NCI-H2227 treated with DMSO at 0.1 percent for 48 hours (cell line): ENCODE data around the gene MYH7.
"Not testable (repeated sequence)": the region's sequence is repeated elsewhere in the genome, so short reads cannot be mapped to it uniquely, and the experiment has no call there.

Experiments used
- DNase-seq: peaks from one replicate; lab custom pipeline; 2025; lab: John Stamatoyannopoulos, UW

MYH7 gene

DNA sequence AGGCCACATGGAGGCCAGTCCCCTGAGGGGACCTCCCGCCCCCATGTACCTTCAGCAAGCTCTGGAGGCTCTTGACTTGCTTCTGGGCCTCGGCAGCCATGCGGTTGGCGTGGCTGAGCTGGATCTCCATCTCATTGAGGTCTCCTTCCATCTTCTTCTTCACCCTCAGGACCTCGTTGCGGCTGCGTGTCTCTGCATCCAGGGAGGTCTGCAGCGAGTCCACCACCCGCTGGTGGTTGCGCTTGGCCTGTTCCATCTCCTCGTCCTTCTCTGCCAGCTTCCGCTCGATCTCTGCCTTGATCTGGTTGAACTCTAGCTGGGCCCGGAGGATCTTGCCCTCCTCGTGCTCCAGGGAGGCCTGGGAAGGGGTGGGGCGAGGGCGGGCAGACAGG is 49.2 kb downstream of the MYH7 start:
- DNase-seq: not testable (repeated sequence)

DNA sequence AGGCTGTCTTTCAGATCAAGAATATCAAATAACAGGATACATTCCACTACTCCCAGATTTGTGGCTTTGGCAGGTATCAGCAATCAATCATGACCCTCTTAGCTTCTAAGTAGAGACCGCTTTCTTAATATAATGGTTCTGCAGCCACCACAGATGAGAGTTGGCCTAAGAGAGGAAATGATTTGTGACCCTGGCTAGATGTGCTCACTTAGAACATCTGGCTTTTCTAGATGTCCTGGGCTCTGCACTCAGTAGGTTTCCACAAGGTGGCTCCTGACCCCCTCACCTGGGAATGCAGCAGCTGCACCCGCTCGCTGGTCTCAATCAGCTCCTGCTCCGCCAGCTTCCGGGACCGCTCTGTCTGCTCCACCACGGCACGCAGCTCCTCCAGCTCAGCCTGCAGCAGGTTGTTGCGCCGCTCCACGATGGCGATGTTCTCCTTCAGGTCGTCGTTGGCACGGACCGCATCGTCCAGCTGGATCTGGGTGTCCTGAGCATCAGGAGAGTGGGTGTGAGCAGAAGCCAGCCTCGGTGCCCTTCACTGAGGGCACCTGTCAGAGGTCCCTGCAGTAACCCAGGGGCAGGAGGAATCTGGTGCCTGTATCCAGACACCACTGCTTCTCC is 49.7 kb downstream of the MYH7 start:
- no peak for DNase-seq

DNA sequence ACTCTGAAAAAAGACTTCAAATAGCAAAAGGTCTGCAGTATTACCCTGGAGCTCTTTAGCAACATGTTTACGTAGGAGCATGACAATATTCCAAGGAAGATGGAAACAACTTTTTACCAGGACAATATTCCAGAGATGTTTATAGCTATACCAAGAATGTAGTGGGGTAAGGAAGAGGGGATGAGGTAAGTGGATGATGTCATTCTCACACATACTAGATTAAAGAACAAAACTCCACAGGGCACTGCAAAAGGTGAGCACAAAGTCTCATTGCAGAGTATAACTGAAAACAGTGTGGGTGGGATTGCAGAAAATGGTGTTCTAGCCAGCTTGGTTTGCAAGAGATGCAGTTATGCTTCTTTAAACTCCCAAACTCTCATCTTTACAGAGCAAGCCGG is 50.2 kb downstream of the MYH7 start:
- no peak for DNase-seq

DNA sequence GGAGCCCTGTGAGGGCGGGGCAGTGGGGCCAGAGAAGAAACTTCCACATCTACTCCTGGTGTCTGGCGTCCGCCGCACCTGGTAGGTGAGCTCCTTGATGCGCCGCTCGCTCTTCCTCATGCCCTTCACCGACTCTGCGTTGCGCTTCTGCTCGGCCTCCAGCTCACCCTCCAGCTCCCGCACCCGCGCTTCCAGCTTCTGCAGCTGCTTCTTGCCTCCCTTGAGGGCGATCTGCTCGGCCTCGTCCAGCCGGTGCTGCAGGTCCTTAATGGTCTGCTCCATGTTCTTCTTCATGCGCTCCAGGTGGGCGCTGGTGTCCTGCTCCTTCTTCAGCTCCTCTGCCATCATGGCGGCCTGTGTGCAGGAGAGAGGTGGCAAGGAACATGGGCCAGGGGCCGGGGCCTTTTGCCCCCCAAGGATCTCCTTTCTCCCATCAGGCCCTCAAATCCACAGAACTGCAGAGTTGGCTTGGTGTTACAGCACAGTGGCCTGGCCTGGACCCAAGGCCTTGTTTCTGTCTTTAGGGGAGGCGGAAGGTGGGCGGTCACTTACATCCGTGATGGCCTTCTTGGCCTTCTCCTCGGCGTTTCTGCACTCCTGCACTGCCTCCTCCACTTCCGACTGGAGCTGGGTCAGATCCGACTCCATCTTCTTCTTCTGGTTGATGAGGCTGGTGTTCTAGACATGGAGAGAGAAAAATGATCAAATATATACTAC is 50.9 kb downstream of the MYH7 start:
- no peak for DNase-seq

DNA sequence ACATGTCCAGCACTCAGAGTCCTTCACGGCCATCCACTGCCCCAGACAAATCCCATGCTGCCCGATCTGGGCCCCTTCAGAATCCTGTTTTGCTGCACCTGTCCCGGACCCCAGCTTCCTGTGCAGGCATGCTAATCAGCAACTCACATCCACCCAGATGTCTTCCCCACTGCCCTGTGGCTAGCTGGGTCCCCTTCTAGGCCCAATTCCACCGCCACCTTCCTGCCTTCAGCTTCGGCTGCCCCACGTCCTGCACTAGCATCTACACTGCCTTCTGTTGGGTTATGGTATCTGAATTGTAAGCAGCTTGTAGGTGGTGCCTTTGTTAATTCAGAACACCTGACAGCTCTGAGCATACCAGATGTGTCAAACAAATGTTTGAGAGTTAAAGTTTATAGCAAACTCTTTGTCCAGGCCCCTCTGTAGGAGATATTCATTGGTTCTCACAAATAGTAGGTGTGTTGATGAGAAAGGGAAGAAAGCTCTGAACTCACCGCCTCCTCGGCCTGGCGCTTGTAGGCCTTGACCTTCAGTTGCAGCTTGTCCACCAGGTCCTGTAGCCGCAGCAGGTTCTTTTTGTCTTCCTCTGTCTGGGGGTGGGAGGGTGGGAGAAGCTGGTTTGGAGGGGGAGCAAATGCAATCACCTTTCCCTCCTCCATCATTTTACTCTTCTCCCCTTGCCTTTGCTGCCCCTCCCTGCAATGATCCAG is 52.6 kb downstream of the MYH7 start:
- DNase-seq: no peak

DNA sequence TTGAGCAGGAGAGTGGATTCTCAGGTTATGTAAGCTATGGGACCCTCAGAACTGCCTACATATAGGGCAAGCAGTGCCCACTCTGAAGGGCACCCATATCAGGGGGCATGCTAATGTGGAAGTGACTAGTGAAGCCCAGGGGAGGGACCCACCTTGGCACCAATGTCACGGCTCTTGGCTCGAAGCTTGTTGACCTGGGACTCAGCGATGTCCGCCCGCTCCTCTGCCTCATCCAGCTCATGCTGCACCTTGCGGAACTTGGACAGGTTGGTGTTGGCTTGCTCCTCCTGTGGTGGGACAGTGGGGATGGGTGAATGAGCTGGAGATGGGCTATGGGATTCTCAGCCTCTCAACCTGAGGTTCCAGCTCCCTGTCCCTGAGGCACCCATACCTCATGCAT is 53.2 kb downstream of the MYH7 start:
- no peak for DNase-seq

DNA sequence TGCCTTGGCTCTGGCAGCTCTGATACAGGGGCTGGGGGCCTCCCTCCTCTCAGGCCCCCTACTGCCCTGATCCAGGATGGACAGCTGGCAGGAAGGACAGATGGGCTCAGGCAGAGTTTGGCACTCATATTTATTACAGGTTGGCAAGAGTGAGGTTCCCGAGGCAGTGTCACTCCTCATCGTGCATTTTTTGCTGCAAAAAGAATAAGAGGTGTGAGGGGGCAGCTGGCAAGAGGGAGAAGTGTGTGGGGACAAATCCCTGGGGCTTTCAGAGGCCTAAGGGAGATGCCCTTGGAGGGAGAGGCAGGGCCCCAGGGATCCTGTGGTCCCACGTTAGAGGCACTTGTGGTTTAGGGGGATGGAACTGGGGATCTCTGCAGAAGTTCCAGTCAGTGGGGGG is 53.6 kb downstream of the MYH7 start:
- no peak for DNase-seq

DNA sequence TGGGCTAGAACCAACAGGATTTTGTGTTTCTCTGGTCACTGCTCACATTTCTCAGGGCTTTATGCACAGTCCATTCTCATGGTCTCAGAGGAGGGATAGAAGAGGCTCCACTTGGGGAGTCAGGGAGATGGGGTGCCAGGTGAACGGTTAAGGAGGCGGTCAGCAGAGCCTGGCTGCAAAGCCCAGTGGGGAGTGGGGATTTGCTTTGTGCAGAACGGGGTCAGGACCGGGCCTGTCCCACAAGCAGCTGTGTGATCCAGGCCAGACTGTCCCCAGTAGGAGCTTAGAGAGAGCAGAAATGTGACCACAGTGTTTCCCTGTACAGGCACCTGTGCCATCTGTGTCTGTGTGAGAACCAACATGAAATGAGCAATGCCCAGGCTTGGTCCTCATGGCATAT is 54.5 kb downstream of the MYH7 start:
- DNase-seq: no peak

DNA sequence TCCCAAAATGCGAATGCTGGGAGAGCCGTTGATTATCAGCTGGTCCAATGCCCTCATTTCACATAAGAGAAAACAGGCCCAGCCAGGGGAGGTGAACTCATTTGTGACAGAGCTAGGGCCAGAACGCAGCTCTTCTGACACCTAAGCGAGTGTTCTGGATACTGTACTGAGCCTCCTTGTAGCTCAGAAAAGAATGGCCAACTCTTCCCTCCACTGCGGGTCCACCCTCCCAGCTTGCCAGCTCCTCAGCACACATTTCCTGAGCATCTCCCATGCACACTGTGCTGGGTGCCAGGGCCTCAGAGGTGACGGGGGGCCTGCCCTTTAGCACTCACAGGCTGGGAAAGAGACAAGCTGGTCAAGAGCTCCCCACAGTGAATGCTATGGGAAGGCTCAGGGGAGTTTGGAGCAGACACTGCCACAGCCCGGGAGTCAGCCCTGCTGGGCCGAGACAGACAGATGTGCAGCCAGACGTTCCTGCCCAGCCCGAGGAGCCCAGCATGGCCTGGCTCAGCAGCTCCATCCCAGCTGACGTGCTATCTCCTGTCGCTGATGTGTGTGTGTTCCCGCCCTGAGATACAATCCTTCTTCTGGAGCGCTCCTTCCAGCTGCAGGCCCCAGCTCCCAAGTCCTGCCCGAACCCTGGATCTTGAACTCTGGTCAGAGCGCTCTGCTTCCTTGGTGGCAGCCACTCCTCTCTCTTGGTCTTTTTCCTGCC is 55.1 kb downstream of the MYH7 start:
- DNase-seq: no peak

DNA sequence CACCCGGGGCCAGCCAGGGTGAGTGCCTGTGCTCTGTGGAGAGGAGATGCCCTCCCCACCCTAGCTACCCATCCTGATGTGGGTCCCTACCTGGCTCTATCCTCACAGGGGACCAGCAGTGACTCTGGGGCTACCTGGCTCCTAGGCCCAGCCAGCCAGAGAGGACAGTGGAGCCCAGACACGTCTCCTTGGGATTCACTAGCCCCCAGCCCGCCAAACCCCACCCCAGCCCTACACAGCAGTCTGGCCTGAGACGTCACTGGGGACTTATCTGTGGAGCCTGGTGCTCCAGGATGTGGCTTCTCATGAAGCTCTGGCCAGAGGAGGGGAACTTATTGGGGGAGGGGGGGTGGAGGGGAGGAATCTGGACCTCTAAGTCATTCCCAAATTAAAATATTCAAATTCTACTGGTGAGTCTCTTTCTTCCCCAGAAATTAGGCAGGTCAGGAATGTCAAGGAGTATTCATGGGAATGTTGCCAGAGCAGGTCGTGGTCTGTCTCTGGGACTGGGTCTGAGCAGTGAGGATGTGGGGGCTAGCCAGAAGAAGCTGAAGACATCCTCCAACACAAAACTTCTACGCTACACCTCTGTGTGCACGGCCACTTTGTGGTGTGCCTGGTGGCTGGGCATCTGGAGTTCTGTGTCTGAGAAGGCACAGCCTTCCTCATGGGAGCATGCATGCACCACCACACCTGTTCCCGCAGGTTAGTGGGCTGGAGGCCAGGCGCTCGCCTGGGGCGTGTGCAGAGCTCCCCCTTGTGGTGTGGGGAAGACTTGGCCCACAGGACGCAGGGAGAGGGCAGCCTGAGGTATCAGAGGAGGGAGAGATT is 55.9 kb downstream of the MYH7 start:
- no peak for DNase-seq

DNA sequence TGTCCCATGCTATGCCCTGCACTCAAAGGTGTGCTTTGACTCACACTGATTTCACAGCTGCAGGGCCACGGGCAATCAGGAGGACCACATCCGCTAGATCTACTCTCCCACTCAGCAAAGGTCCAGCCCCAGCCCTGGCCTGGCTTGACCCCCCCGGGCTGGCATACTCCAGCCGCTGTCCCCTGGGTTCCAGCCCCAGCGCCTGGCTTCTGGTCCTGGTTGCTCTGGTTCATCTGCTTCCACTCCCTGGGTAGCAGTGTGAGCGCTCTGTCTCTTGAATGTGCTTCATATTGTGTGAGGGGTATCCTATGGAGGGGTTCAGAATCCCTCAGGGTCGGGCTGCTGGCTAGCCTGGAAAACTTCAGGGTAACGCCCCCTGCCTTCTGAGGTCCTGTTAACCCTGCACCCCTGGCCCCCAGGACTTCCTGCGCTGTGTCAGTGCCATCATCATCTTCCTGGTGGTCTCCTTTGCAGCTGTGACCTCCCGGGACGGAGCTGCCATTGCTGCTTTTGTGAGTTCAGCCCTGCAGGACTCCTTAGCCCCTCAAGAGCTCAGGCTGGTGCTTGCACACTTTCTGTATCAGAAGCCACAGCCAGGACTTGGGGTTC is 56.7 kb downstream of the MYH7 start:
- DNase-seq: no peak

DNA sequence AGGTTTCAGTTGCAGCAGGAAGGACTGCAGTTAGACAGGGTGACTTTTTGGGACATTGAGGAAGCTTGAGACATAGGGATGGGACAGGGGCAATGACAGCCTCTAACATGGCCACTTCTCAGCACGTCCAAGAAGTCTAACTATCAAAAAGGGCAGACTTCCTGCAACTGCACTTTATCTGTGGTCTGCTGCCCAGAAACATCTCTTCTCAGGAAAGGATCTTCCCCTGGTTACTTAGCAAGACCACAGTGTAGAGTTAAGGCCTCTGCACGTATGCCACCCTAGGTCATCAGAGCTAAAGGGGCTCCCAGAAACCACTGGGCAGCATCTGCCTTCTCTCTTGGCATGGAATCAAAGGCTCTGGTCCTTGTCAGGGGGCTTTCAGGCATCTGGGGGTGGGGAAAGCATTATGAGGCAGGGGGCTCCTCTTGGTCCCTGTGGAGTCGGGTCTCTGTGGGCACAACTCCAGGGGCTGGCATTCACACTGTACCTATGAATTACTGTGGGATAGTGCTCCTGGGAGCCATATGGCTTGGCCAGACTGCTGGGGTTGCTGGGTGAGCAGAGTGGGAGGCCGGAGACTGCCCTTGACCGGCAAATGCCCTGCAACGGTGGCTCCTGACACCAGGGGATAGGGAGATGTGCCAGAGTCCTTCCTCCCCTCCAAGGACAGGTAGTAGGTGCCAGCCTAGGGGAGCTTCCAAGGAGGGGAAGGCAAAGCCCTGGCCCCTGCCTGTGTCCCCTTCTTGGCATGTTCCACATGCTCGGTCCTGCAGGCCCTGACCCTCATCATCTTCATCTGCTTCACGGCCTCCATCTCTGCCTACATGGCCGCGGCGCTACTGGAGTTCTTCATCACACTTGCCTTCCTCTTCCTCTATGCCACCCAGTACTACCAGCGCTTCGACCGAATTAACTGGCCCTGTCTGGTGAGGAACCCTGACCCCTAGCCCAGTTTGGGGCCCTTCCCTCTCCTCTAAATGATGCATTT is 57.6 kb downstream of the MYH7 start:
- no peak for DNase-seq

DNA sequence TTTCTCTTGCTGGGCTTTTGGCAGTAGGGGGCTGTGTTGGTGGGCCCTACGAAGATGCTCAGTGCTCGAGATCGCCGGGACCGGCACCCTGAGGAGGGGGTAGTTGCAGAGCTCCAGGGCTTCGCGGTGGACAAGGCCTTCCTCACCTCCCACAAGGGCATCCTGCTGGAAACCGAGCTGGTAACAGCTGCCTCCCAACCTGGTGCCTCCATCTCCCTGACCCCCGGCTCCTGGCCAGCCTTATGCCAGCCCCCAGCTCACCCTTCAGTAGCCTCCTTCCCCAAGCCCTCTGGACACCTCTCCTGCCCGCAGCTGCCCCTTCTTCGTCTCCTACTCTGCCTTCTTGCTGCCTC is 58.3 kb downstream of the MYH7 start:
- no peak for DNase-seq

DNA sequence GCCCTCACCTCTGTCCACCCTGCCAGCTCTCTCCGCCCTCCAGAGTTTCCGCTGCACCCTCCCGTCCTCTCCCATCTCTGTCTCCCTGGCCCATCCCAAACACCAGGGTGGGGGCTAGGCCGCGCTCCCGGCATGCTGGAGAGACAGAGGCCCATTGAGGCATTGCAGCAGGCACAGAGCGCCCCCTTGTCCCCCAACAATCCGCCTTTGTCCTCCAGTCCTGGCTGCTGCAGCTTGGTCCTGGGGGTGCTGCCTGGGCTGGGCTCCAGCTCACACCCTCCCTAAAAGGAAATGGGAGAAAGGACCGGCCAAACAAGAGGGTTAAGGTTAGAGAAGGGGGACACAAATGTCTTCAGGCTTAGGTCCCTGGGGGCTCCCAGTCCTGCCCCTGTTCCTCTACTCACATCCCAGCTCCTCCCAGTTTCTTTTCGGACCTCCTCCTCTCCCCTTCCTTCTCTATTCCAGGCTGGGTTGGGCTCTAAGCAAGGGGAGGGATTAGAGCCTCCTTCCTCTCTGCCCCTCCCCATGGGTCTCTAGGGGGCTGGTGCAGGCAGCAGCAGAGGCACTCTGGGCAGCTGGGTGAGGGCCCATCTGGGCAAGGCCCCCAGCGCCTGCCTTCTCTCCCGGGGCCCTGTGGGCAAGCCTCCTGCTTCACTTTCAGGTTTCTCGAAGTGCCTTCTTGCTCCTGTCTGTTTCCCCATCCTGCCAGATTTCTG is 58.8 kb downstream of the MYH7 start, which contains the start of gene CMTM5:
Gene CMTM5, plus strand, starts transcription at position 565 of the 716 bp plus-strand sequence. CDS start 206 bp downstream, outside the sequence.
- no peak for DNase-seq

DNA sequence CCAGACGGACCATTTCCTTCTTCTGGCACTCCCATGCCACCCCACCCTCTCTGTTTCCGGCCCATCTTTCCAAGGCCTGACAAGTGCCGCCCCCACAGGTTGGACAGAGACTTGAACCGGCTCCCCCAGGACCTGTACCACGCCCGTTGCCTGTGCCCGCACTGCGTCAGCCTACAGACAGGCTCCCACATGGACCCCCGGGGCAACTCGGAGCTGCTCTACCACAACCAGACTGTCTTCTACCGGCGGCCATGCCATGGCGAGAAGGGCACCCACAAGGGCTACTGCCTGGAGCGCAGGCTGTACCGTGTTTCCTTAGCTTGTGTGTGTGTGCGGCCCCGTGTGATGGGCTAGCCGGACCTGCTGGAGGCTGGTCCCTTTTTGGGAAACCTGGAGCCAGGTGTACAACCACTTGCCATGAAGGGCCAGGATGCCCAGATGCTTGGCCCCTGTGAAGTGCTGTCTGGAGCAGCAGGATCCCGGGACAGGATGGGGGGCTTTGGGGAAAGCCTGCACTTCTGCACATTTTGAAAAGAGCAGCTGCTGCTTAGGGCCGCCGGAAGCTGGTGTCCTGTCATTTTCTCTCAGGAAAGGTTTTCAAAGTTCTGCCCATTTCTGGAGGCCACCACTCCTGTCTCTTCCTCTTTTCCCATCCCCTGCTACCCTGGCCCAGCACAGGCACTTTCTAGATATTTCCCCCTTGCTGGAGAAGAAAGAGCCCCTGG is 59.8 kb downstream of the MYH7 start:
- no peak for DNase-seq

DNA sequence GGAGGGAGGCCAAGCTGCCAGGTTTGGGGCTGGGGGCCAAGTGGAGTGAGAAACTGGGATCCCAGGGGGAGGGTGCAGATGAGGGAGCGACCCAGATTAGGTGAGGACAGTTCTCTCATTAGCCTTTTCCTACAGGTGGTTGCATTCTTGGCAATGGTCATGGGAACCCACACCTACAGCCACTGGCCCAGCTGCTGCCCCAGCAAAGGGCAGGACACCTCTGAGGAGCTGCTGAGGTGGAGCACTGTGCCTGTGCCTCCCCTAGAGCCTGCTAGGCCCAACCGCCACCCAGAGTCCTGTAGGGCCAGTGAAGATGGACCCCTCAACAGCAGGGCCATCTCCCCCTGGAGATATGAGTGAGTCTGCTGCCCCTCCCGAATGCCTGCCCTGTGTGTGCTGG is 62.4 kb downstream of the MYH7 start:
- DNase-seq: no peak

DNA sequence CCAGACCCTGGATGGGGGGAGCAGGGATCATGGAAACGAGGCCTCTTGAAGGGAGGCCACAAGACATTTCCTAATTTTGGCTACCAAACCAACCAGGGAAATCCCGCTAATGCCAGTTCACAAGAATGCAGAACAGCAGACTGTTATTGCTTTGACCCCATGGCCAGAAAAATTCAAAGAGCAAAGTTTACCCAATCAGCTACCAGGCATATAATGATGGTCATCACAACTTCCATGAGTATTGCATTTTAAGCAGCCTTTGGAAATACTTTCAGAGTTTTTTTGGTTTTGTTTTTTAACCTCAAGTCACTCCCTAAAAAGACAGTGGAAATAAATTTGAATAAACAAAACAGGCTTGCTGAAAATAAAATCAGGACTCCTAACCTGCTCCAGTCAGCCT is 63.0 kb downstream of the MYH7 start, which contains the start of gene IL25:
Gene IL25, plus strand, starts transcription at position 301 of the 400 bp plus-strand sequence.
- no peak for DNase-seq

DNA sequence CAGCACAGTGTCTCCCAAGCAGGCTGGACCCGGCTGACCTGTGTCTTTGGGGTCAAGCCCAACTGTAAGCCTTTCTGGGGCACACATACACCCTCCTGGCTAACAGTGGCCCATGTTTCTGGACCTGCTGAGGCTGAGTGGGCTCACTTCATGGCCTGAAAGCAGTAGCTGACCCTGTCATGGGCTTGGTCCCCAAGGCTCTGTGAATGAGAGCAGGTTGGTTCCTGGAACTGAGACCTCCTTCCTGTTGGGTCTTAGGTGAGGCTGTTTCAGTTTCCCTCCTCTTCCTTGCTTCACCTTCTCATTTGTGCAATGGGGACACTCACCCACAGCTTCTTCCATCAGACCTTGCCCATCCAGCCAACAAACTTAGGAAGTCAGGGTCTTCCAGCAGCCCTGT is 63.6 kb downstream of the MYH7 start:
- DNase-seq: no peak

DNA sequence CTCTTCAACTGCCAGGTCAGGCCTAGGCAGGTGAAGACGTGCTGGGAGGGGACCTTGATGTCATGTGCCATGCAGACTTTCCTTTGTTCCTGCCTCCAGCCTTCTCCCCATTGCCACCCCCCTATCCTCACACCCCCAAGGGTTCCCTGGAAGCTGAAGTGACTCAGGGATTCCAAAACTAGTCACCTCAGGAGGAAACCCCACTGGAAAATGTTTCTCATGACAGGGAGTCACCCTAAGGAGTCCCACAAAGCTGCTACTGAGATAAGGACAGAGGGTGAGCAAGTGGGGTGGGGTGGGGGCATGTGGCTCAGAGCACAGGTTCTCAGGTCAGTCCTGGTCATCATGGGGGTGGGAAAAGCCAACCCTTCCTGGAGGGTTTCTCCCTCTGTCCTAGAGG is 65.2 kb downstream of the MYH7 start:
- DNase-seq: no peak
